HG03521 (cell line): ENCODE measurements around the gene PTPRG.

Experiments used
- ATAC-seq: cut with Tn5 transposase; IDR thresholded peaks from one replicate; pipeline ENCODE4 v1.9.1; 2021; ENCODE audit warnings: mild to moderate bottlenecking, moderate library complexity; ENCODE audit not compliant: unreplicated experiment

Gene PTPRG

DNA sequence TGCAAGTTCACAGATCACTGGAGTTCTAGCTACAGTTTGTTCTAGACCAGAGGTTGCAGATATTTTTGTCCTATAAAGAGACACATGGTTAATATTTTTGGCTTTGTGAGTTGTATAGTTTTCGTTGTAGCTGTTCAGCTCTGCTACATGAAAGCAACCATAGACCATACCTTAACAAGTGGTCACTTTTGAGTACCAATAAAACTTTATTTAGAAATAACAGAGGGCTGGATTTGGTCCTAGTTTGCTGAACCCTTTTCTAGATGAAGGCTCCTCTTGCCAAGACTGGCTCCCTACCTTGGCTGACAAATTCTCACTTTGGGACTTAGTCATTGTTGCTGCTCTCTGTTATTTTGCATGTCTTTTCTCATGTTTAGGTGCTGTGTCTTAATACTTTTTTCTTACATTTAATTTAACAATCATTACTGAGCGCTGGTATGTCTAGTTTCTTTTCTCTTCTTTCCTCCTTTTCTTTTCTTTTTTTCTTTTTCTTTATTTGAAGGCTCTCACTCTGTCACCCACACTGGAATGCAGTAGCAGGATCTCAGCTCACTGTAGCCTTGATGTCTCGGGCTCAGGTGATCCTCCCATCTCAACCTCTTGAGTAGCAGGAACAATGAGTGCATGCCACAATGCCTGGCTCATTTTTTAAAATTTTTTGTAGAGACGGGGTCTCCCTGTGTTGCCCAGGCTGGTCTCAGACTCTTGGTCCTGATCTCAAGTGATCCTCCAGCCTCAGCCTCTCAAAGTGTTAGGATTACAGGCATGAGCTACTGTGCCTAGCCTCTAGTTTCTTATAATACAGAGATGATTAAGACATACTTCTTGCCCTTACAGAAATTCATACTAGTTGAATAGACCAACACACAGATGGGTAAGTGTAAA, 227.5 kb downstream of the PTPRG start:
- no peak for ATAC-seq

GRCh38 chr3:61789861-61790260, 228.5 kb downstream of the PTPRG start:
- ATAC-seq: no peak

DNA sequence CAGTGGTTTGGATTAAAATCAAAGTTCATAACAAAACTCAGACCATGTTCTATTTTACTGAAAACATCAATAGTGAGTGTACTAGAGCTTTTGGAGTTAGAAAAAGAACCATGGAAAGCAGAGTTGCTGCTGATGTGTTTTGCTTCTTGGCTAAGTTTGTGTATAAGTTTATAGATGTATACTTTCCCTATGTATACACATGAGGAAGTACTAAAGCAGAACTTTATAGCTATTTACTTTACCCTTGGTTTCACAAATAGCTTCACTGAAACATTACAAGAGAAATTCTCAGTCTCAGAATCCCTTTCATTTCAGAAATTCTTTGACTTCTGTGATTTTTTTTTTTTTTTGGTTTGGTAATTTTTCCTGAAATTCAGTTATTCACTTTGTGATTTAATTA, 229.0 kb downstream of the PTPRG start:
- ATAC-seq: no peak

GRCh38 chr3:61793056-61793455, 231.7 kb downstream of the PTPRG start:
- ATAC-seq: no peak

DNA sequence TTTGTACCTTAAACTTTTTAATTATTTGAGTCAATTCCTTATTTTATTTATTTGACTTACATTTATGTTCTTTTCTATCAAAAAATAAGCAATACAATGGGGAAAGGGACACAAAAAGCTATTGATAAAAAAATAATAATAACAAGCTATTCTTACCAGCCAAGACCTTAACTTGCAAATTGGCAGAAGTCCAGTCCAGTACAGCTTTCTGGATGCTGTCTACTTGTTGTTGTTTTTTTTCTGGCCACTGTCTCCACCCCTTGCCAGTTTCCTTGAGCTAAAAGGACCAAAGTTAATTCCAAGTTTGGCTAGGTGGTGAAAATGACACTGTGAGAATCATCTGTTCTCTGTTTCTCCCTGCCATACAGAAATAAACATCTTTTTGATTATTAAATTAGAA, 232.2 kb downstream of the PTPRG start:
- no peak for ATAC-seq

DNA sequence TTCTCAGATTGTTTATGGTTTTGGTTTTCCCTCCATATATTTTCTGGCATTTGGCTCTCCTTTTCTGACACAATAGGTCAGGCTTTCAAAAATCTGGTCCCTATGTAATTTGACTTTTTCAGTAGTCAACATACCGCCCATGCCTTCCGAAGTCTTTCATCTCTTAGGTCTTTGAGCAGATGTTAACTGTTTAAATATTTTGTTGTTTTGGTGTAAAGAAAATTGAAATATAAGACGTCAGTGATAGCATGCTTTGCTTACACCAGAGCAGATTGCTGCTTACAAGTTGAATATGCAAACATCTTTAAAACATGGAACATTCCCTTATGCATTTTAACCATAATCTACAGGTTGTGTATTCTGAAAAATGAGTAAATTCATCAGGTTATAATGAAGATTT, 233.0 kb downstream of the PTPRG start:
- ATAC-seq: no peak

GRCh38 chr3:61794961-61795360, 233.6 kb downstream of the PTPRG start:
- ATAC-seq: no peak

GRCh38 chr3:61796088-61796680, 234.8 kb downstream of the PTPRG start:
- no peak for ATAC-seq

- no peak for ATAC-seq
Measured at GRCh38 chr3:61796911-61797310, 235.5 kb downstream of the PTPRG start.

- no peak for ATAC-seq
Measured at GRCh38 chr3:61802772-61803171, 241.4 kb downstream of the PTPRG start.

- ATAC-seq: no peak
Measured at GRCh38 chr3:61803983-61804382, 242.6 kb downstream of the PTPRG start.

DNA sequence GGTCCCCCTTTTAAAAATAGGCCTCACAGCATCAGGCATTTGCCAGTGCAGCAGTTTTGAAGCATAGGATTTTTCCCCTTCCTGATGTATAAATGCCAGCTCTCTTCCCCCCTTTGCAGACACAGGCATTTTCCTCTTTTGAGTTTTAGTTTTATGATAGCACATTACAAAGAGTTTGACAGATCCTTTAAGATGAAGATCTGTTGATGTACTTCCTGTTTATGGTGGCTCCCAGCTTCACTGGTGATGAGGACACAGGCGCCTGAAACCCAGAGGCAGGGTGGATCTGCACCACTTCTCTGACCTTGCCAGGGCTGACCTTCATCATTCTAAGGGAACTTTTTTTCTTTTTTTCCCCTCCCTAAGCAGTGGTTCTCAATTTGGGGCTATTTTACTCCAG, 243.4 kb downstream of the PTPRG start:
- no peak for ATAC-seq

GRCh38 chr3:61805510-61806080, 244.2 kb downstream of the PTPRG start:
- ATAC-seq: no peak

- ATAC-seq: no peak
Measured at GRCh38 chr3:61806810-61807209, 245.4 kb downstream of the PTPRG start.

DNA sequence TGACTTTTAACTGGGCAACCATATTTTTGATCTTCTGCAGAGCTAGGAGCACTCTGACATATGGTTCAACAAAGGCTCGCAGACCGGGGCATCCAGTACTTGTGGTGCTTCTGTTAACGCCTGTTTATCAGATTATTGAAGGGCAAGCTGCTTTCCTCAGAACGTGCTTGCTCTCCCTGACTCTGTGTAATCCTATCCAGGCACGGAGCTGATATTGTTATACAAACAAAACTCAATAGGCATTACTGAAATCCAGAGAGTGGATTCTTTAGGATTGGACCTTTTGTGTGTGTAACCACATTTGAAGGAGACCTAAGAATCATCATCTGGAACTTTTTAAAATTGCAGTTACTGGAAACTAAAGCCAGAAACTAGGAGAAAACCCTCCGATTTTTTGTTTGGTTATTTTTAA, 246.5 kb downstream of the PTPRG start:
- no peak for ATAC-seq

DNA sequence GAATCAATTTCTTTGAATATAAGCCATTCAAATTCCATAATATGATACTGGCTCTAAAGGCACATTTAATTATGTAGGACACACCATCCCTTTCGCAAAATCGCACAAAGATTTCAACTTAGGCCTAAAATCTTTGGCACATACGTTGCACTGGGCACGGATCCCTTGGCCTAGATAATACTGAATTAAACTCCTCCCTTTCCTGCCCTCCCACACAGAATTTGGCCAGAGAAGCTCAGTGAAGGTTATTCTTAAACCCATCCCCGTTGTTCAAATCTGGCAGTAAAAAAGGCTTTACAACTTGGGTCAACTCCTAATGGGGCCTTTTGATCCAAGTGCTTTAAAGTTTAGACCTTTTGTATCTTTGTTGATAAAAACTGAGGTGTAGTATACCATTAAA, 247.2 kb downstream of the PTPRG start:
- no peak for ATAC-seq

GRCh38 chr3:61808999-61809398, 247.6 kb downstream of the PTPRG start:
- no peak for ATAC-seq

GRCh38 chr3:61809879-61810278, 248.5 kb downstream of the PTPRG start:
- no peak for ATAC-seq

DNA sequence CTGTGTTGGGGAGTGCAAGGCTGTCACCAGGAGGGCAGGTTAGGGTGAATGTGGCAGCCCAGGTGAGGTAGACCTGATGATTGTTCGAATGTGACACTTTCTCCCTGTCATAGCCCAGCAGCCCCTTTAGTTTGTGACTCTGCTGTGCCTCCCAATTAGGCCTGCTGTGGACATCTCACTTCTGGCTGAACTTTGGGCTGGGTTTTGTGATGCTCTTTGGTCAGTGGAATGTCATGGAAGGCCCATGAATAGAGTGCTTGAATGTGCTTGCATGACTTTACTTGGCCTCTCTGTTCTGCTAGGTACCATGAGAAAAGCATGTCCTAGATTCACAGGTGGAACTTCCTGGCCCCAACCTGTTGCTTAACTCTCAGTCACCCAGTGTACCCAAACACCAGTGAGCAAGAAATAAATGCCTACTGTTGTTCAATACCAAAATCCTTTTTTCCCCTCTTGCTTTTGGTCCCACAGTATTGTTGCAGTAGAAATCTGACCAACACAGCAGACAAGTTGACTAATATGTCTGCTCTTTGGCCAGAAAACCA, 249.7 kb downstream of the PTPRG start:
- no peak for ATAC-seq

DNA sequence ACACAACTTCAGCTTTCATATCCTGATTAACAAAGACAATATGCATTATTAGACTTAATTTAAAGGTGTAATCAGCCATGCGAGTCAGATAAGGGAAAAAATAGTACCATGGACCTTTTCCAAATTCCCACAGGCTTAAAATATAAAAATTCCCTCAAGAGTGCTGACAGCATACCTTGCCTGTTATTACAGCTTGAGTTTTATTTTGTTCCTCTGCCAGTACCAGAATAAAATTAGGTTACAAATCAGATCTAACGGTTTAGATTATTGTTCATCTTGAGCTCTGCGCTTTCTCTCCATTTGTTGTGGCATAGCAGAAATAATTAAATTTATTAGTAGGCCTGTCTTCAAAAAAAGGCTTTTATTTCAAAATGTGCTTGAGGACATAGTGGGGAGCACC, 250.3 kb downstream of the PTPRG start:
- ATAC-seq: no peak

- no peak for ATAC-seq
Measured at GRCh38 chr3:61812085-61812484, 250.7 kb downstream of the PTPRG start.

DNA sequence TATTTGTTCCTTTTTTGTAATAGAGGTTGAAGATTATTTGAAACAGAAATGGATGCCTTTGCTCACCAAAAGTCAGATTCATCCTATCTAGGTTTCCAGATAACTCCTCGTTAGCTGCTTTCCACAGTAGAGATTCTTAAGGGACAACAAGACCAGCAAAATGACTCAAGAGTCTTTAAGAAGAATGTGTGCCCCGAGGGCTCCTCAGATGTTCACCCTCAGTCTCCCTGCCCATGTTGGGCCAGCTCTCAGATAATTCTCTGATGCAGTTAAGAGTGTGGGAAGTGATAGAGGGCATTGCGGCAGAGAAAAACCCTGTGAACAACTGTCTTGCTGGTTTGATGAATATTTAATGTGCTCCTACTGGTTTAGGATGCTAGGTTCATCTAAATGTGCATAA, 251.1 kb downstream of the PTPRG start:
- no peak for ATAC-seq
